H1 (cell line): ENCODE results near the gene GRIN2C. TPM values are rescaled to one million over a fixed set of nuclear protein-coding genes. Genes with fewer than 3 reads are reported as not detected.

ENCODE experiments used
- CTCF ChIA-PET: fragments of 300-600 bp; sonication (Branson Sonifier 250); formaldehyde crosslinking; loops from one replicate; lab custom pipeline; 2021; ENCODE audit not compliant: partially characterized antibody; lab: Charles Lee
- POLR2A ChIA-PET: fragments of 300-600 bp; sonication (Branson Sonifier 250); formaldehyde crosslinking; loops from one replicate; lab custom pipeline; 2021; ENCODE audit warnings: inconsistent platforms; ENCODE audit not compliant: partially characterized antibody; lab: Charles Lee
- DNase-seq, 2 experiments: peaks; one replicate each; pipeline versions ENCODE4 v3.0.0 to v3.0.0-alpha.2; 2010 to 2022; ENCODE audit warnings: low spot score in 2 of 2, low read depth in 1 of 2, mixed read lengths in 1 of 2
- FAIRE-seq: peaks from 2 replicates; lab custom pipeline; 2011; peaks lifted over from hg19 to GRCh38; lab: Jason Lieb, UNC
- H2AFZ ChIP-seq: 2 replicates; pipeline ENCODE4 v1.8.1; 2012; ENCODE audit warnings: low read length, inconsistent platforms
- H2AK5ac ChIP-seq: 2 replicates; pipeline ENCODE4 v1.6.1; 2013; ENCODE audit warnings: low read depth, low read length
- H2BK120ac ChIP-seq: replicated peaks from 2 replicates; pipeline ENCODE3; 2013; ENCODE audit warnings: low read depth, low read length, inconsistent platforms
- H2BK12ac ChIP-seq: 2 replicates; pipeline ENCODE4 v1.6.1; 2013; ENCODE audit warnings: low read depth, low read length
- H2BK15ac ChIP-seq: 2 replicates; pipeline ENCODE4 v1.6.1; 2013; ENCODE audit warnings: low read length
- H2BK20ac ChIP-seq: 2 replicates; pipeline ENCODE4 v1.6.1; 2013; ENCODE audit warnings: low read length
- H2BK5ac ChIP-seq: 2 replicates; pipeline ENCODE4 v1.6.1; 2013; ENCODE audit warnings: low read depth, low read length
- H3K14ac ChIP-seq: 2 replicates; pipeline ENCODE4 v1.6.1; 2013; ENCODE audit warnings: inconsistent platforms; ENCODE audit not compliant: insufficient read length
- H3K18ac ChIP-seq: 2 replicates; pipeline ENCODE4 v1.6.1; 2013; ENCODE audit warnings: low read length; ENCODE audit errors: extremely low read depth
- H3K23ac ChIP-seq: 2 replicates; pipeline ENCODE4 v1.6.1; 2013; ENCODE audit warnings: inconsistent platforms; ENCODE audit not compliant: insufficient read length
- H3K23me2 ChIP-seq: 2 replicates; pipeline ENCODE4 v1.6.1; 2013; ENCODE audit warnings: low read depth, low read length
- H3K27ac ChIP-seq: 2 replicates; pipeline ENCODE4 v1.6.1; 2011; ENCODE audit warnings: low read depth, low read length, inconsistent platforms
- H3K27me3 ChIP-seq, 4 experiments: replicated peaks in 1 of 4; 1 replicate in 1 of 4; 2 replicates in 3 of 4; pipeline versions ENCODE4 v1.6.1 to v1.8.1; 2011 to 2013; ENCODE audit warnings: low read length in 3 of 4, mild to moderate bottlenecking in 3 of 4, inconsistent platforms in 2 of 4, mixed read lengths in 2 of 4, moderate library complexity in 1 of 4; ENCODE audit not compliant: control insufficient read depth in 3 of 4, insufficient read depth in 3 of 4; ENCODE audit errors: extremely low read depth in 1 of 4
- H3K36me3 ChIP-seq, 4 experiments: 2 replicates each; pipeline versions ENCODE4 v1.6.1 to v1.8.1; 2011 to 2013; ENCODE audit warnings: mild to moderate bottlenecking in 4 of 4, low read length in 3 of 4, moderate library complexity in 2 of 4, control low read depth in 1 of 4, inconsistent platforms in 1 of 4; ENCODE audit not compliant: insufficient read depth in 4 of 4, control insufficient read depth in 2 of 4
- H3K4ac ChIP-seq: replicated peaks from 2 replicates; pipeline ENCODE3; 2013; ENCODE audit warnings: low read length, low read depth, mixed read lengths, inconsistent platforms; ENCODE audit not compliant: insufficient read length
- H3K4me1 ChIP-seq, 4 experiments: replicated peaks in 1 of 4; 1 replicate in 1 of 4; 2 replicates in 3 of 4; pipeline versions ENCODE4 v1.6.1 to v1.8.1; 2011 to 2013; ENCODE audit warnings: low read length in 3 of 4, inconsistent platforms in 2 of 4, mixed read lengths in 1 of 4; ENCODE audit not compliant: insufficient read depth in 4 of 4, control insufficient read depth in 3 of 4
- H3K4me2 ChIP-seq, 2 experiments: 2 replicates each; pipeline versions ENCODE4 v1.6.1 to v1.8.1; 2011 to 2013; ENCODE audit warnings: low read depth in 2 of 2, low read length in 2 of 2, control low read depth in 1 of 2, inconsistent platforms in 1 of 2, mild to moderate bottlenecking in 1 of 2; ENCODE audit not compliant: insufficient read depth in 1 of 2
- H3K4me3 ChIP-seq, 4 experiments: fragments of 200-600, 300-600 bp in 1 of 4; sonication (generic), shearing (Covaris generic), sonication (Bioruptor Twin) in 1 of 4; 2 replicates each; pipeline versions ENCODE4 v1.5.1 to v1.8.1; 2011 to 2016; ENCODE audit warnings: low read length in 4 of 4, low read depth in 3 of 4, control low read depth in 2 of 4, inconsistent platforms in 2 of 4, mild to moderate bottlenecking in 2 of 4, mixed read lengths in 1 of 4, moderate library complexity in 1 of 4; ENCODE audit not compliant: insufficient read depth in 2 of 4; ENCODE audit errors: extremely low read depth in 1 of 4
- H3K56ac ChIP-seq: replicated peaks from 2 replicates; pipeline ENCODE3; 2013; ENCODE audit warnings: low read depth, mild to moderate bottlenecking, mixed read lengths, low read length, inconsistent platforms; ENCODE audit not compliant: insufficient read length
- H3K79me1 ChIP-seq: 2 replicates; pipeline ENCODE4 v1.6.1; 2013; ENCODE audit warnings: low read depth, low read length, control low read depth
- H3K79me2 ChIP-seq, 2 experiments: 2 replicates each; pipeline versions ENCODE4 v1.6.1 to v1.8.1; 2012 to 2013; ENCODE audit warnings: low read length in 2 of 2, mild to moderate bottlenecking in 2 of 2, inconsistent platforms in 1 of 2; ENCODE audit not compliant: insufficient read depth in 2 of 2, control insufficient read depth in 1 of 2
- H3K9ac ChIP-seq, 4 experiments: replicated peaks in 1 of 4; 1 replicate in 1 of 4; 2 replicates in 3 of 4; pipeline versions ENCODE4 v1.6.1 to v1.8.1; 2011 to 2013; ENCODE audit warnings: low read depth in 3 of 4, low read length in 3 of 4, control low read depth in 2 of 4, mild to moderate bottlenecking in 2 of 4, moderate library complexity in 2 of 4, inconsistent platforms in 1 of 4; ENCODE audit errors: extremely low read depth in 1 of 4
- H3K9me3 ChIP-seq, 2 experiments: 2 replicates each; pipeline versions ENCODE4 v1.6.1 to v1.8.1; 2012 to 2013; ENCODE audit warnings: mild to moderate bottlenecking in 2 of 2, moderate library complexity in 2 of 2, control low read depth in 1 of 2, inconsistent platforms in 1 of 2, low read depth in 1 of 2, low read length in 1 of 2, mixed read lengths in 1 of 2; ENCODE audit not compliant: insufficient read depth in 2 of 2
- H4K20me1 ChIP-seq, 2 experiments: replicated peaks in 1 of 2; 2 replicates each; pipeline versions ENCODE3 to v1.8.1; 2011 to 2013; ENCODE audit warnings: inconsistent platforms in 2 of 2, low read length in 2 of 2, mild to moderate bottlenecking in 1 of 2; ENCODE audit not compliant: insufficient read depth in 2 of 2, control insufficient read depth in 1 of 2
- H4K5ac ChIP-seq: 2 replicates; pipeline ENCODE4 v1.6.1; 2013; ENCODE audit warnings: low read length, low read depth, mixed read lengths, inconsistent platforms; ENCODE audit not compliant: insufficient read length
- H4K8ac ChIP-seq: 2 replicates; pipeline ENCODE4 v1.8.0; 2013; ENCODE audit warnings: mild to moderate bottlenecking, moderate library complexity, low read length, inconsistent platforms; ENCODE audit not compliant: insufficient read depth; ENCODE audit errors: extremely low read depth
- H4K91ac ChIP-seq: replicated peaks from 2 replicates; pipeline ENCODE3; 2013; ENCODE audit warnings: low read length, mixed read lengths, inconsistent platforms; ENCODE audit not compliant: insufficient read length
- CBX8 ChIP-seq: fragments of 300-800, 300-1000 bp; sonication (generic); IDR thresholded peaks from 2 replicates; pipeline ENCODE4 v1.7.1; 2016; ENCODE audit warnings: low read depth, low read length, borderline replicate concordance
- RBBP5 ChIP-seq: IDR thresholded peaks from 2 replicates; pipeline ENCODE4 v1.7.1; 2012; ENCODE audit warnings: low read depth, mild to moderate bottlenecking, inconsistent platforms, low read length, moderate library complexity, borderline replicate concordance
- SIN3A ChIP-seq, 2 experiments: IDR thresholded peaks in 1 of 2; conservative IDR thresholded peaks in 1 of 2; 2 replicates each; pipeline ENCODE4 v1.6.1; 2011 to 2012; ENCODE audit warnings: low read length in 2 of 2, improper control_type of control experiment in 1 of 2, low read depth in 1 of 2, mild to moderate bottlenecking in 1 of 2
- SUZ12 ChIP-seq: fragments of 200-600 bp; sonication (generic); IDR thresholded peaks from 2 replicates; pipeline ENCODE4 v1.6.1; 2012; ENCODE audit warnings: mild to moderate bottlenecking, inconsistent platforms, low read length, moderate library complexity, mixed read lengths
- TEAD4 ChIP-seq: IDR thresholded peaks from 2 replicates; pipeline ENCODE4 v1.6.1; 2012; ENCODE audit warnings: low read depth, low read length, inconsistent platforms, mixed read lengths
- WGBS, 2 experiments: shearing (Covaris generic) in 1 of 2; methylation state at CpG; one replicate each; pipeline versions ENCODE4 v1.1.6 to v1.1.7; 2013 to 2015; ENCODE audit warnings: low lambda C conversion rate in 2 of 2, mixed read lengths in 2 of 2, inconsistent platforms in 1 of 2, low coverage in 1 of 2, missing lambda C conversion rate in 1 of 2; ENCODE audit not compliant: insufficient replicate concordance in 2 of 2, insufficient coverage in 1 of 2, insufficient read length in 1 of 2; ENCODE audit errors: extremely low coverage in 1 of 2, missing lambda C conversion rate in 1 of 2; 5-methylcytosine and 5-hydroxymethylcytosine counted together
- polyA plus RNA-seq, 7 experiments: library from polyadenylated mRNA; depleted of rRNA in 3 of 7; stranded (reverse) in 5 of 7; unstranded in 2 of 7; fragments of >200 nt in 5 of 7; fragments of 200-250 nt in 2 of 7; gene quantifications; 1 replicate in 5 of 7; 2 replicates in 1 of 7; 4 replicates in 1 of 7; pipeline versions ENCODE4 v1.2.1 to v1.2.3, GENCODE V29; 2011 to 2013; ENCODE audit warnings: missing spikeins in 2 of 7, mixed read lengths in 2 of 7
- total RNA-seq: library from RNA; stranded (reverse); fragmentation: NEBNext Ultra II Directional; extraction: Animal tissue kit (Norgen Biotek cat#: 25700); gene quantifications from 2 replicates; pipeline ENCODE4 v1.2.1, GENCODE V29; 2021

GRIN2C gene
- total and polyA plus RNA-seq, 2 of the 8 experiments (the other 6 are each of a cell fraction or from before 2014, with no cell fraction given): 0.06 to 0.07 TPM

GRCh38 chr17:74851612-74852236, 8.0 kb downstream of the GRIN2C start:
- Histone ChIP-seq H3K23me2 (peaks cover 4% of the 10 kb centered on the region; the same call in 1 of the 2 replicates), H3K23ac (no peak overlapping the region), H4K8ac (peak overlapping the region; percentile 89; the same call in 1 of the 2 replicates), H3K79me1 (no peaks in the 10 kb centered on the region), H3K4me3 (no peak overlapping the region), H2BK5ac (no peak overlapping the region), H3K9ac (no peak overlapping the region), H3K36me3 (no peaks in the 10 kb centered on the region), H3K27me3 (peaks cover 22 to 86% (median 65%) of the 10 kb centered on the region in 4 experiments), H3K79me2 (no peaks in the 10 kb centered on the region), H3K14ac (no peak overlapping the region), H2BK12ac (no peak overlapping the region), H4K91ac (no peak overlapping the region), H3K56ac (no peak overlapping the region), H3K9me3 (no peaks in the 10 kb centered on the region; a peak in 1 of 4 replicates), H4K20me1 (peaks cover 5 to 11% of the 10 kb centered on the region in 2 experiments), H2BK15ac (0 out of 2 replicates have a peak overlapping the region, but pooled peaks have one; percentile 72), H2BK20ac (no peak overlapping the region), H3K4me1 (peaks cover 0 to 7% (median 3%) of the 10 kb centered on the region in 4 experiments; a peak in 5 of 7 replicates), H3K18ac (no peak overlapping the region), H2AFZ (no peak overlapping the region), H3K27ac (no peak overlapping the region), H3K4me2 (peak overlapping the region in 1 of 2 experiments; percentile 57; a peak in 3 of 4 replicates), H2BK120ac (no peak overlapping the region), H3K4ac (no peak overlapping the region), H4K5ac (no peak overlapping the region), H2AK5ac (no peak overlapping the region)
- FAIRE-seq (no peak), DNase-seq (no peak)
- 79% methylated on average over 27 of the region's 29 CpGs; no CpG with 5 or more reads in 1 of the 2 experiments for WGBS, 2 experiments
- ChIA-PET CTCF (interaction anchor here (1.1 to 99.6 kb wide), 6 partner anchors 8 to 114 kb away, joined by 3 to 2981 read pairs (median 8); partner anchors contain the start of genes FDXR, GRIN2C, NAT9 and RAB37), POLR2A (interaction anchor here (1.1 to 3.0 kb wide), 5 partner anchors 10 to 106 kb away, joined by 3 to 23 read pairs (median 5); partner anchors contain the start of gene FDXR)
- TF ChIP-seq SUZ12 (peak; percentile 12; the same call in 1 of the 2 replicates), TEAD4 (no peak), RBBP5 (no peak), SIN3A (conservative IDR thresholded peaks at IDR 0.05 in 1 of 2, IDR thresholded peaks at IDR 0.05 in 1 of 2; ENCODE audit: low read depth in 1 of 2, low read length in 2 of 2) (no peak), CBX8 (no peak)
